GM10847 (cell line): ENCODE results near the gene AKIRIN2.

Experiments used
- POLR2A ChIP-seq: IDR thresholded peaks from 2 replicates; pipeline ENCODE4 v1.6.1; 2011; ENCODE audit not compliant: insufficient read length; ENCODE audit errors: extremely low read depth

AKIRIN2 gene

DNA sequence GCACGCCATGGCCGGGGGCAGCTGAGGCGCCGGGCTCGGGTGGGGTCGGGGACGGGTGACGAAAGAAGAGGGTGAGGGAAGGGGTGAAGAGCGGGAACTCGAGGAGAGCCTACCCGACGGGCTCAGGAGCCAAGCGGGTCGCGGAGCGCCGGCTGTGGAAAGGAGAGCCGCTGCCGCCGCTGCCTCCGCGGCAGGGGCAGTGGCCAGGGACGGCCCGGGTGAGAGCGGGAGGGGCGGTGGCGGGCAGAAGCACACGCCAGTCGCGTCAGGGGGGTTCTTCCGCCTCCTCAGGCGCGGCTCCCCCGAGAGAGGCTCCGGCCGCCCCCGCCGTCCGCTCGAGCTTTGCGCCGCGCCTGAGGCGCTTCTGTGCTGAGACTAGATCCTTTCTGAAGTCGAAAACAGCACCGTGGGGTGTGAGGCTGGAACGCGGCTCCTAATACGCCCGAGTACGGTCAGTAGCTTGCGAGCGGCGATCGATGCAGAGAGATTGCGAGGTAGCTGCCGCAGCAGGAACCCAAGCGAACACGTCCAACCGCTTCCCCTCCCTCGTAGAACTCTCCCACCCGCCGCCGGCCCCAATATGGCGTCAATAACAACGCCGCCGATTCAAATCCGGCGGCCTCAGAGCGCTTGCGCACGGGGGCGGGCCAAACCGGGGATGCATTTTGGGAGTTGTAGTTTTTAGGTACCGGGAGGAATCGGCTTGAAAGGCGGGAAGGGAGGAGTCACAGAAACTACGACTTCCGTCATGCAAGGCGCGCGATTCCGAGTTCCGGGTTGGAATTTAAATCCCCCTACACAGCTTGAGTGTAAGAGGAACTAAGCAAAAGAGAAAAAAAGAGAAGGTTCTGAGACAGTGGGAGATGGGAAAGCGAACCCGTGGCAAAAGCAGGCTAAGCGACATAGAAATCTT lies at the start of gene AKIRIN2:
Gene AKIRIN2, minus strand, starts transcription at position 558 of the 913 bp plus-strand sequence. Its CDS starts 549 bp downstream, at position 9.
- peak; percentile 88 for TF ChIP-seq POLR2A

DNA sequence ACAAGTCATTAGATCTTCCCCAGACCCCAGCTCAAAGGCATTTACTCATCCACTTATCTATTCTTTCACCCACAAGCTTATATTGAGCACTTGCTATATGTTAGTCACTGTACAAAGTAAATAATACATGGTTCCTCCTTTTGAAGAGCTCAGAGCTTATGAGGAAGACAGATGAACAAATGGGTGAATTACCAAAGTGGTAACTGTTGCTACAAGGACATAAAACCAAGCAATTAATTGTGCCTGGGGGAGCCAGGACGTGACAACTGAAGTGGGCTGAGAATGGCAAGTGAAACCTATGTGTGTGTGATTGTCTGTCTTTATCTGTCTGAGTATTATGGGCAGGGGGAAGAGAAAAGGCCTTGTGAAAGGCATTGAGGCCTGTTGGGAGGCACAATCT lies 45.6 kb upstream of the AKIRIN2 start:
- TF ChIP-seq POLR2A, result no peak

DNA sequence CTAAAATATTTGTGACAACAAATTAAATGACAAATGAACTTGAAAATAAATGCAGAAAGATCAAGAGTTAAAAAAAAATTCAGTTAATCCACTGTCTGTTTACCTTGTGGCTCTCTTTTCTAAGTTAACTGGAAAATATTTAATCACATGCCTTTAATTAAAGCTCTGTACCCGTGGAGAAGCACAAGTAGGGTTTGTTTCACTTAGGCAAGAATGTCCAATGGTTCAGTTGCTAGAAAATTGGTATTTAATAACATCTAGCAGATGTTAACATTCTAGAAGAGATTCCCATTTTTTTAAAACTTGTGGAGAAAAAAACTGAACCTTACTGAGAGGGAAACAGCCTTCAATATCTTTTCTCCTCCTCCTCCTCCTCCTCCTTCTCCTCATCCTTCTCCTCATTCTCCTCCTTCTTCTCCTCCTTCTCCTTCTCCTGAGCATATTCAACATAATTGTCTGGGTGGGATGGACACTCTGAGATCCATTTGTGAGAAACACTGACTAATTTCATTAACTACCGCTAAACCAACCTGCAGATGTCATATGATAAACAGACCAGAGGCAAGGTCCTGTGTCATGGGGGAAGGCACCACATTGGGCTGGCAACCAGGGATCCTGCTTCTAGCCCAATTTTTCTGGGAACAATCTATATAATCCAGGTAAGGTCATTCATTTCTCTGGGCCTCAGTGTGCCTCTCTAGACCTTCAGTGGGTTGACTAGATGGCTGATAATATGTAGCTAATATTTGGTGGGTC lies 44.1 kb upstream of the AKIRIN2 start:
- no peak for TF ChIP-seq POLR2A

DNA sequence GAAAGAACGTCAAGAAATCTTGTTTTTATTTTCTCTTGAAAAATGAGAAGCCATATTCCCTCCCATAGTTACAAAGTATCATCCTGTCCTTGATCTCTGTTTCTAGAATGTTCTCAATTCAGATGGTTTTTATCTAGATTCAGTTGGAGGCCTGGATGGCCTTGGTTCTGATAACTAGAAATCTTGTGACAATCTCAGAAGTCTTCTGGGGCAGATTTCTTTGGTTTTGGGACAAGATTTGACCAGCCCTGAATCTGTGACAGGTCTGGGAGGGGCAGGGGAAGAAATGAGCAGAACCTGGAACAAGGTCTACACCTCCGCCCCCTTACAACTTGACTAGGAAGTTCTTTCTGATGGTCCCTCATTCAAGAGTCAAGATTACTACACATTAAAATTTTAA lies 41.4 kb upstream of the AKIRIN2 start:
- TF ChIP-seq POLR2A, result no peak

DNA sequence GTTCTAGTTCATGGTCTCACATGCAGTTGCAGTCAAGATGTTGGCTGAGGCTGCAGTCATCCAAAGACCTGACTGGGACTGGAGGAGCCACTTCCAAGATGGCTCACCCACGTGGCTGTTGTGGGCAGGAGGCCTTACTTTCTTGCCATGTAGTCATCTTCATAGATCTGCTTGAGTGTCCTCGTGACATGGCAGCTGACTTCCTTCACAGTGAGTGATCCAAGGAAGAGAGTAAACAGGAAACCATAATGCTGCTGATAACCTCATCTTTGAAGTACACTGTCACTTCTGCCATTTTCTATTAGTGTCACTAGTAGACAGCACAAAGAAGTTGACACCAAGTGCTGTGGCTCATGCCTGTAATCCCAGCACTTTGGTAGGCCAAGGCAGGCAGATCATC lies 40.1 kb upstream of the AKIRIN2 start:
- TF ChIP-seq POLR2A, result no peak

DNA sequence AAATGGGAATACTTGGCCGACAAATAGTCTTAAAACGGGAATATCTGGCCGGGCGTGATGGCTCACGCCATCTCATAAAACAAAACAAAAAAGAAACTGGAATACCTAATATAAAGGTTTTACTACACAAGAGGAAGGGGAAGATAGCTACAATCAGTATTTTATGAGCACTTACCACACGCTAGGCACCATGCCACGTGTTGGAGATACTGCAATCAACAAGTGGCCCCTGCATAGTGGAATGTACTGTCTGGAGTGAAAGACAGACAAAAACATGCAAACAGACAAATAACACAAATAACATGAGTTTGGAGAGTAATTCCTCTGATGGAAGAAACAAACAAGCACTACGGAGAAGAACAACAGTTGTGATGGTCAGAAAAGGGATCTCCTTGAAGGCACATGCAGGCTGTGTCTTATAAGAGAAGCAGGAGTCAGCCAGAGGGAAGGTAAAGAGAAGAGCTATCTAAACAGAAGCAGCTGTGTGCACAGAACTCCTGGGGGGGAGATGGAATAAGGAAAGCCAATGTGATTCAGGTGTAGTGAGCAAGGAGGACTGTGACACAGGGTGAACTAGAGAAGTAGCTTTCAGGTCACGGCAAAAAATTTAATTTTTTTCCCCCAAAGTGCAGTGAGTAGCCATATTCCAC lies 39.1 kb upstream of the AKIRIN2 start:
- TF ChIP-seq POLR2A, result no peak

DNA sequence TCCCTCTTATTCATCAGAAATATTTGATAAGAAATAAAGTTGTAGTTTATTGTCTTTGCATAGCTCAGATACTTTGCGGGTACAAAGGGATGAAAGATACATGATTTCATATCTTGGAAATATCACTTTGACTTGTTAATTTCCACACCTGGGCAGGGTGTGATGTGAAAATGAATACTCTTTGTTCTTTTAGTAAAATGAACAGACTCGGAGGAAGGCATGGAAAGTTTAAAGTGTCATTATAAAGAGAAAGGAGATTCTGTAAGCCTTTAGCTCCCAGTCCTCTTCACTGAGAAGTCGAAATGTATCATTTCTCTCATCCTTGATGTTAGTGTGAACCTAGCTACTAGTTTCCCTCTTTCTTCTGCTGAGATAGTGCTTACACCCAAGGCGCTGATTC lies 36.7 kb upstream of the AKIRIN2 start:
- no peak for TF ChIP-seq POLR2A

DNA sequence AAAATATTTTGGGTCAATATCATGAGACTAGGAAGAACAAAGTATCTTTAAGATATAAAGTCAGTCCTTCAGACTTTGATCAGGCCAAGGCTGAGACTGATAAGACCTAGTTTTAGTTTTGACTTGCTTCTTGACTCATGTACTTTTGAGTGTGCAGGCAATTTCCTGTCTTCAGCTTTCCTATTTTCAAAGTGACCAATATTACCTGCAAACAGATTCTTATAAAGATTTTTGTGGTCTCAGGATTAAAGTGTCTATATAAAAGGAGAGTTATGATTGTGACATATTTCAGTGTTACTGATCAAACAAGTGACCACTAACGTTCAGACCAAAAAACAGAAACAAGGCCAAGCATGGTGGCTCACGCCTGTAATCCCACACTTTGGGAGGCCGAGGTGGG lies 36.0 kb upstream of the AKIRIN2 start:
- no peak for TF ChIP-seq POLR2A

DNA sequence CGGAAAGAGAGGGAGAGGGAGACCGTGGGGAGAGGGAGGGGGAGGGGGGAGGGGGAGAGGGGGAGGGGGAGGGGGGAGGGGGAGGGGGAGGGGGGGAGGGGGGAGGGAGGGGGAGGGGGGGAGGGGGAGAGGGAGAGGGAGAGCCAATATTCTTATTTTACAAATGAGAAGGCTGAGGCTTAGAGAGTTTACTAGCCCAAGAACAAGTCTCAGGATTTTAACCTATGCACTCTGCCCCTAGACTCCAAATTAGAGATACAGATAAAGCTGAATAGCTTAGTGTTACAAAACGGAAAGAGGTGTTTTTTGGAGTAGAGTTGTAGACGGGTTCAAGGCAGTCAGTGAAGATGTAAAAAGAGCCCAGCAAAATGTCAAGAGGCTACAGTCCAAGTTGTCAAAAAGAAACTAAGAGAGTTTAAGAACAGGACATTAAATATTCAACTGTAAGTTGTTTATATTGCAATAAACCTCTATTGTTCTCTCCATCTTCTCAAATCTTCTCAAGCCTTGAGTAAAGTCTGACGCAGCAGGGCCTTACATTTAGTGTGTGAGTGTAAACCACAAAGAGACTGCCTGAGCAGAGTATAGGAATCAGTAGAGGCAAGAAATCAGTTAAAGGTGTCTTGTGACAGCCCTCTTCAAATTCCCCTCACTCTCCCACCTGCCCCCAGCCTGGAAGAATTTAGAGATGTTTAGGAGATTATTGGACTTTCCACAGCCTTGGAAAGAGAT lies 34.9 kb upstream of the AKIRIN2 start:
- TF ChIP-seq POLR2A, result no peak

DNA sequence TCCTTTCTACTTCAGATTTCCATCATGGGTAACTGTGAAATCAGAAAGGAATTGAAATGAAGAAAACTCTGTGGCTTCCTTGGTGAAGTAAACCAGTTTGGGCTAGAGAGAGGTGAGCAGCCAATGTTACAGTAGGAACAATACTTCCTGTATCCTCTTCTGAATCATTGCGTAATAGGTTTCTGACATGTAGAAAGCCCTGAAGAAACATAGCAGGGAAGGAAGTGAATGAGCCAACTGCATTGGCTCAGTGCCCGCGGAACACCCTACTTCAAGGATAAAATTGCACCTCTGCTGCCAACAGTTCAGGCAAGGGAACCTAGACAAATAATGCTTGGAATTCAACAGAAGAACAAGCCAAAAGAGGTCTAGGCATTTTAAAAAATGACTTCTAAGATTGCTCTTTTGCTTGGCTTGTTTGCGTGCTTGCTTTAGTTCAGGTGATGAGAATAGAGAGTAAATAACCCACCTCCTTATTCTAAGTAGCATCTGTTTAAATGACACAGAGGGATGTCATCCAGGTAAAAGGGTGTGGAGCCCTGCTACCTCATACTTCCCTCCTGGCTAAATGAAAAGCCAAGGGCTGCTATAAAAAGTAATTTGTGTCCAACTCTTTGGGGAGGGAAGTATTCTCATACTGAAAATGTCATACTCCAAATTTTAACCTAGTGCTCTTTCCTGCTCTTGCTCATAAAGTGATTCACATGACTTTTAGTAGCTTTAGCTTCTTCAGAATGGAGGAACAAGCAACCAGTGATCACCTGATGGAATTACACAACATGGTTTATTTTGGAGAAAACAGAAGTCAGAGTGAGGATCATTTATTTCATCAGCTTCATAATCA lies 30.0 kb upstream of the AKIRIN2 start:
- no peak for TF ChIP-seq POLR2A

DNA sequence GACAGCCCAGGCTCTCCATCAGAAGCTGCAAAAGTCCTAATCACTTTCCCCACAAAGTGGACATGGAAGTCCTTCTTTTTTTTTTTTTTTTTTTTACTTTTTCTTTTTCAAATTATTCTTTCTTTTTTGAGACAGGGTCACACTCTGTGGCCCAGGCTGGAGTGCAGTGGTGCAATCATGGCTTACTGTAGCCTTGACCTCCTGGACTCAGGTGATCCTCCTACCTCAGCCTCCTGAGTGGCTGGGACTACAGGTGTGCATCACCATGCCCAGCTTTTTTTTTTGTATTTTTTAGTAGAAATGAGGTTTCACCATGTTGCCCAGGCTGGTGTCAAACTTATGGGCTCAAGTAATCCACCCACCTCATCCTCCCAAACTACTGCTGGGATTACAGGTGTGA lies 29.0 kb upstream of the AKIRIN2 start:
- TF ChIP-seq POLR2A, result no peak

DNA sequence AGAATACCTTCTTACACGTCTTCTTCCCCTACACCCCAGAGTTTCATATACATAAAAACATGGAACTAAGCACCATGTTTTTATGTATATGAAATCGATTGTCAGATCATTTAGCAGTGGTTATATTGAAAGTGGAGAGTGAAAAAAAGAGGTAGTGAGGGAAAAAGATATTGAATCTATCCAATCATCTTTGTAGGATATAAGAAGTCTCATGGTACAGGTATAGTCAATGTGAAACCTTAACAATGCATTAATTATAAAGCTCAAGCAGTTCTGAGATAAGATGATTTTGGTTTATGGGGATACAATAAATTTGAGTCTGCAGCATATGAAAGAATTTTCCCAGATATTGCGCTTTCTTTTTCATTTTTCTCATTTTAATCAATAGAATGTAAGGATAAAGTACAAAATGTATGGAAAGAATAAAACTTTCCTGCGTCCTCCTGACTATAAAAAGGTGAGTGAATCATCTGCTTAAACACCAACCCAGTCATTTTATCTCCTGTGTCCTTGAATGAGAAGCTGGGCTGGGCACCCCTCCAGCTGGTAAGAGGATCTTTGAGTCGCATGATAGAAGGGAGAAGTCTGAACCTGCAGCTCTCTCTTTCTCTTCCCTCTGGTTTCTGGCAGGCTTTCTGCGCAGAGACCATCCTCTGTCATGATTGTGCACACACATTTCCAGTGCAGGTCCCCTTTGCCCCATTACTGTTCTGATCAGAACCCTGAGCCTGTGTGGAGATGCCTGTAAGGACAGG lies 28.1 kb upstream of the AKIRIN2 start:
- no peak for TF ChIP-seq POLR2A

DNA sequence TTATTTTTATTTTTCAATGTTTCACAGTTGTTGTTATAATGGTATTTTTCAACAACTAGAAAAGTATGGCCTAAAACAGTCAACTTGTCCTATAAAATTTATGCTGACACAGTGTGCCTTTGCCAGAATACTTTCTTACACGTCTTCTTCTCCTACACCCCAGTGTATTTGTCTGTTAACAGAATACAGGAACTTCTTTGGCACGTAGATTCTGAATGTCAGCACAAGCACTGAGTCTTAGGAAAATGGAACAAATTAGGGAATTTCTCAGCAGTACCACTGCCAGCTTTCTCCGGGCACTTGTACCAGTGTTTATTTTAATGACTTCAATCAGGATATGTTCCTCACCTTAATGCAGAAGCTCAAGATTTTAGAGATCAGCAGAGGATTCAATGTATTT lies 26.7 kb upstream of the AKIRIN2 start:
- no peak for TF ChIP-seq POLR2A
